Activated CD4-positive, alpha-beta T cell treated with anti-CD3 and anti-CD28 coated beads for 36 hours (primary cell): ENCODE data around the gene FHIT. TPM values are rescaled to one million over a fixed set of nuclear protein-coding genes. Genes with fewer than 3 reads are reported as not detected.

ENCODE experiments used
- ATAC-seq: fragments of 200-7000 bp; cut with Tn5 transposase; one replicate; pipeline ENCODE4 v1.10.0; 2021; ENCODE audit warnings: mild to moderate bottlenecking, moderate library complexity
- CTCF ChIA-PET: fragments of 350-600 bp; sonication (Branson Sonifier 250); formaldehyde crosslinking; loops from one replicate; lab custom pipeline; 2021; ENCODE audit warnings: antibody characterized with exemption; lab: Charles Lee
- POLR2A ChIA-PET: fragments of 350-600 bp; sonication (Branson Sonifier 250); formaldehyde crosslinking; loops from one replicate; lab custom pipeline; 2021; ENCODE audit warnings: antibody characterized with exemption, inconsistent platforms; lab: Charles Lee
- DNase-seq: peaks from one replicate; pipeline ENCODE4 v3.0.0-alpha.2; 2020
- H3K27ac Mint-ChIP-seq: one replicate; pipeline ENCODE4 v1.8.0; 2021; ENCODE audit warnings: mixed read lengths
- H3K27me3 Mint-ChIP-seq: one replicate; pipeline ENCODE4 v1.8.0; 2021; ENCODE audit warnings: mixed read lengths
- H3K36me3 Mint-ChIP-seq: one replicate; pipeline ENCODE4 v1.8.0; 2021; ENCODE audit warnings: low read depth, mixed read lengths
- H3K4me1 Mint-ChIP-seq: one replicate; pipeline ENCODE4 v1.8.0; 2021; ENCODE audit warnings: mixed read lengths
- H3K4me3 Mint-ChIP-seq: one replicate; pipeline ENCODE4 v1.8.0; 2021; ENCODE audit warnings: mild to moderate bottlenecking, moderate library complexity, mixed read lengths
- H3K9me3 Mint-ChIP-seq: one replicate; pipeline ENCODE4 v1.8.0; 2021; ENCODE audit warnings: low read depth, mixed read lengths
- intact Hi-C, 2 experiments: fragments of 100-400 bp; cut with DNase I in 1 of 2; cut with micrococcal nuclease in 1 of 2; formaldehyde crosslinking; loops; one replicate each; pipeline versions ENCODE4 v1.14.2 to v1.15.1; 2022 to 2024; cut with DNase I, micrococcal nuclease
- total RNA-seq, 2 experiments: library from RNA; stranded (reverse); gene quantifications; one replicate each; pipeline ENCODE4 v1.2.3, GENCODE V29; 2021

FHIT gene
- total RNA-seq, 2 experiments from 2014 or later: 10.2 to 13.1 TPM

DNA sequence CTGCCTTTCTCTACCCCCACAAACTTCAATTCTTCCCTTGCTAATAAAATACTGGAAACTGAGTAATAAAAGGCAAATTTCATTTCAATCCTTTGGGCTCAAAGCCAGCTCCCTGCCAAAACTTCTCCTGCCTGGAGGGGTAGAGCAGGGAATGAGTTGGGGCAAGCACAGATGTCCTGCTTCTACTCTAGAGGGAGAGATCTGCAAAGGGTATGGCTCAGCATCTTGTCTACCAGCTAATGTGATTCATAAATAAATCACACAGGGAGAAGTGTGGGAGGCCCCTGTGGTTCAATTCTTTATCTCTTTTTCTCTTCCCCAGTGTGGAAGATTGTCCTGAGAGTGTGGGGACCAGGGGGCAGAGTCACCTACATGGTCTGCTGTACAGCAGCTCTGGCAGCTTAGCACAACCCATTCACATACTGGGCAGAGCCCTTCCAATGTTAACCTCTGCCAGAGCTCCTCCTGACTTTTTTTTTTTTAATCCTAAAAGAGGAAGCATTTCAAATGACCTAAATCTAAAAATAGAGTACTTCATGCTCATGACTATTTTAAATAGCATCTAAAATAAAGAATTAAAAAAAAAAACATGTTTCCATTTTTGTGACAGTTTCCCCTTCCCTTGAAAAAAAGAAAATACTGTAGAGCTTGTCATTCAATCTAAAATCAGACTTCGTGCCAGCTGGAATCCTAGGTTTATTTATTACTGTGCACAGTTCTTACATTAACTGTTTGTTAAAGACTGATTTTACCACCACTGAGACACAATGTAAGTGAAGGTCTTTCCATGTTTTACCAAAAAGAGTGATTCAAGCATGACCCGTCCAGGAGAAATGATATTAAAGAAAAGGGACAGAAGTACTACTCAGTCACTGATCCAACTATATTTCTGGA is 1117.7 kb downstream of the FHIT start:
- H3K36me3 Mint-ChIP-seq: no peaks in the 10 kb centered on the region
- intact Hi-C loops: no loop called here
- H3K9me3 Mint-ChIP-seq: no peaks in the 10 kb centered on the region
- H3K4me3 Mint-ChIP-seq: no peak overlapping the region
- no peak for DNase-seq
- H3K27me3 Mint-ChIP-seq: no peaks in the 10 kb centered on the region
- ChIA-PET CTCF (interaction anchor here (0.6 to 0.8 kb wide), 4 partner anchors 24 to 1678 kb away, joined by 3 to 5 read pairs (median 3); no protein-coding TSS in a partner anchor), POLR2A (interaction anchor here (0.6 kb wide), 1 partner anchor 12 kb away, joined by 3 read pairs; no protein-coding TSS in a partner anchor)
- no peak for ATAC-seq
- no peak overlapping the region for H3K27ac Mint-ChIP-seq
- H3K4me1 Mint-ChIP-seq: peaks cover 11% of the 10 kb centered on the region

GRCh38 chr3:60131618-60132017 is 1119.6 kb downstream of the FHIT start:
- H3K4me1 Mint-ChIP-seq: peaks cover 11% of the 10 kb centered on the region
- ChIA-PET POLR2A (no interaction called here), CTCF (interaction anchor here (0.6 kb wide), 1 partner anchor 274 kb away, joined by 3 read pairs; no protein-coding TSS in a partner anchor)
- H3K9me3 Mint-ChIP-seq: peaks cover 3% of the 10 kb centered on the region
- ATAC-seq (peak; percentile 26), DNase-seq (no peak)
- H3K36me3 Mint-ChIP-seq: no peaks in the 10 kb centered on the region
- H3K4me3 Mint-ChIP-seq: no peak overlapping the region
- no peaks in the 10 kb centered on the region for H3K27me3 Mint-ChIP-seq
- intact Hi-C loops: no loop called here
- no peak overlapping the region for H3K27ac Mint-ChIP-seq

GRCh38 chr3:60126511-60127304 is 1124.5 kb downstream of the FHIT start:
- intact Hi-C loops: no loop called here
- Mint-ChIP-seq H3K9me3 (peaks cover 3% of the 10 kb centered on the region), H3K27ac (no peak overlapping the region), H3K36me3 (no peaks in the 10 kb centered on the region), H3K4me1 (peaks cover 7% of the 10 kb centered on the region), H3K27me3 (no peaks in the 10 kb centered on the region), H3K4me3 (no peak overlapping the region)
- ATAC-seq (no peak), DNase-seq (no peak)
- ChIA-PET CTCF (no interaction called here), POLR2A (no interaction called here)

DNA sequence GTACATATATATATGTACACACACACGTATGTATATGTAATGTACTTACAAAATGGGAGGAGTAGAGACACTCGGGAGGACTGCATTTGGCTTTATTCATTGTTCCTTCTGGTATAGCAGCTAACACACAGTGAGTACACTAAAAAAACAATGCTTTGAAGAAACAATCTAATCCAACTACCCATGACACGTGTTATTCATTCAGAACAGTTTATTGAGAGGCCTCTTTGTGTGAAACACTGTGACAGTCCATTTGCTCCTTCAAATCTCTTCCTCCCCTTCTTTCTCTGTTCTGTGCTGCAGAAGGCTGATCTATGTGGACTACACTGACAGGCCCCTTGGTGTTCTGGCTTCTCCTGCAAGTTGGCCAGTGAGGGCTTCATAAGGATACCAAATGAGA is 1125.6 kb downstream of the FHIT start:
- Mint-ChIP-seq H3K4me3 (no peak overlapping the region), H3K9me3 (peaks cover 3% of the 10 kb centered on the region), H3K36me3 (no peaks in the 10 kb centered on the region), H3K27ac (no peak overlapping the region), H3K27me3 (no peaks in the 10 kb centered on the region), H3K4me1 (peaks cover 4% of the 10 kb centered on the region)
- DNase-seq (no peak), ATAC-seq (no peak)
- ChIA-PET CTCF (no interaction called here), POLR2A (no interaction called here)
- intact Hi-C loops: no loop called here

DNA sequence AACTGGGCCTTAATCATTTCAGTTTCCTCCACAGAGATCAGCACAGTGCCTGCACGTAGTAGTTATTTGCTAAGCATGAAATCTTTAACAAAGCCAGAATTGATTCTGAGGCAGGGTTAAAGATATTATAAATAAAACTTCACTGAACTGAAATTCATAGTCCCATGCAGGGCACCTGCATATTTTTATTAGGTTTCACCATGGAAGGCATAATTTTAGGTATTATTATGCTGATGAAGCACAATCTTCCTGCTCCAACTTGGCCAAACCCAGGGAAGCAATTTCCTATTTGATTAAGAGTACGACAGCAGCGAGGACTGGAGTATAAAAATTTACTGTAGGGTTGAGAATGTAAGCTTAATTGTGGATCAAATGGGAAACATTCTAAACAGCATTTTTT is 1131.0 kb downstream of the FHIT start:
- no peaks in the 10 kb centered on the region for H3K27me3 Mint-ChIP-seq
- H3K9me3 Mint-ChIP-seq: no peaks in the 10 kb centered on the region
- H3K4me1 Mint-ChIP-seq: peaks cover 4% of the 10 kb centered on the region
- DNase-seq (no peak), ATAC-seq (no peak)
- CTCF ChIA-PET: no interaction called here
- H3K36me3 Mint-ChIP-seq: no peaks in the 10 kb centered on the region
- no peak overlapping the region for H3K27ac Mint-ChIP-seq
- intact Hi-C loops: no loop called here
- H3K4me3 Mint-ChIP-seq: no peak overlapping the region
- POLR2A ChIA-PET: no interaction called here

GRCh38 chr3:60114191-60114590 is 1137.1 kb downstream of the FHIT start:
- Mint-ChIP-seq H3K36me3 (peaks cover 2% of the 10 kb centered on the region), H3K27ac (no peak overlapping the region), H3K27me3 (no peaks in the 10 kb centered on the region), H3K4me3 (no peak overlapping the region), H3K4me1 (no peaks in the 10 kb centered on the region), H3K9me3 (no peaks in the 10 kb centered on the region)
- ATAC-seq: no peak
- intact Hi-C loops: no loop called here
- POLR2A ChIA-PET: no interaction called here
- CTCF ChIA-PET: interaction anchor here (0.6 kb wide), 1 partner anchor 61 kb away, joined by 3 read pairs; no protein-coding TSS in a partner anchor
- DNase-seq: no peak

DNA sequence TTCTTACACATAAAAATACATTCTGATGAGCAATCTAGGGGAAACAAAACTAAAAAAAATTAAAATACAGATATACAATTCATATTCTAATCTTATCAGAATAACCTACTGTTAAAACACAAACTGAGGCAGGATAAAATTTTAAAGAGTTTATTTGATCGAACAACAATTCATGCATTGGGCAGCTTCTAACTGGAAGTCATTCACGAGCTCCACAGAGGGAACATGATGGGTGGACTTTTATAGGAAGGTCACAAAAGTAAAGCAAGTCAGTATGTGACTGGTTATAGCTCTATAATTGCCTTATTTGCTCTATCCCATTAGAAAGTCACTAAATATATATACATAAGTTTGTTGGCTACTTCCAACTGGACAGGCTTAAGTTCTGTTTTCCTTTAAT is 1144.0 kb downstream of the FHIT start:
- CTCF ChIA-PET: no interaction called here
- Mint-ChIP-seq H3K27me3 (no peaks in the 10 kb centered on the region), H3K27ac (no peak overlapping the region), H3K4me1 (peaks cover 27% of the 10 kb centered on the region), H3K4me3 (no peak overlapping the region), H3K36me3 (no peaks in the 10 kb centered on the region), H3K9me3 (no peaks in the 10 kb centered on the region)
- intact Hi-C loops: no loop called here
- no peak for ATAC-seq
- no peak for DNase-seq
- POLR2A ChIA-PET: no interaction called here

GRCh38 chr3:60102154-60102553 is 1149.1 kb downstream of the FHIT start:
- ATAC-seq (no peak), DNase-seq (no peak)
- CTCF ChIA-PET: no interaction called here
- H3K36me3 Mint-ChIP-seq: no peaks in the 10 kb centered on the region
- intact Hi-C loops: no loop called here
- H3K27me3 Mint-ChIP-seq: no peaks in the 10 kb centered on the region
- H3K9me3 Mint-ChIP-seq: no peaks in the 10 kb centered on the region
- peaks cover 29% of the 10 kb centered on the region for H3K4me1 Mint-ChIP-seq
- H3K4me3 Mint-ChIP-seq: no peak overlapping the region
- H3K27ac Mint-ChIP-seq: no peak overlapping the region
- POLR2A ChIA-PET: no interaction called here

DNA sequence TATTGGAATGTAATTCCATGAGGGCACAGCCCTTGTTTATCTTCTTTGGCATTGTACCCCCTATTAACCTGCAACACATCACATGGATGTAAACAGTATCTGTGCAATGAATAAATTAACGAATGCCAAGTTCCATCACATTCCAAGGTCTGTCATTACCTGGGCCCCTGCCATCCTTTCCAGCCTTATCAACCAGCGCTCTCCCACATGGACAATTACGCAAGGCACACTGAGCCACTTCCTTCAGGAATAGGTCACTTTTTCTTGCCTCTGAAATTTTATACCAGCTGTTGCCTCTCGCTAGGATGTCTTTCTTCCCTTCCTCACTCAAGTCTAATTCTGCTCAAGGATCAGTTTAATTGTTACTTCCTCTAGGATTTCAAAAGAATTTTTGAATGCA is 1149.6 kb downstream of the FHIT start:
- ATAC-seq: no peak
- ChIA-PET POLR2A (no interaction called here), CTCF (no interaction called here)
- DNase-seq: no peak
- H3K9me3 Mint-ChIP-seq: no peaks in the 10 kb centered on the region
- intact Hi-C loops: no loop called here
- H3K27ac Mint-ChIP-seq: no peak overlapping the region
- no peak overlapping the region for H3K4me3 Mint-ChIP-seq
- H3K27me3 Mint-ChIP-seq: no peaks in the 10 kb centered on the region
- H3K36me3 Mint-ChIP-seq: no peaks in the 10 kb centered on the region
- H3K4me1 Mint-ChIP-seq: peaks cover 29% of the 10 kb centered on the region

DNA sequence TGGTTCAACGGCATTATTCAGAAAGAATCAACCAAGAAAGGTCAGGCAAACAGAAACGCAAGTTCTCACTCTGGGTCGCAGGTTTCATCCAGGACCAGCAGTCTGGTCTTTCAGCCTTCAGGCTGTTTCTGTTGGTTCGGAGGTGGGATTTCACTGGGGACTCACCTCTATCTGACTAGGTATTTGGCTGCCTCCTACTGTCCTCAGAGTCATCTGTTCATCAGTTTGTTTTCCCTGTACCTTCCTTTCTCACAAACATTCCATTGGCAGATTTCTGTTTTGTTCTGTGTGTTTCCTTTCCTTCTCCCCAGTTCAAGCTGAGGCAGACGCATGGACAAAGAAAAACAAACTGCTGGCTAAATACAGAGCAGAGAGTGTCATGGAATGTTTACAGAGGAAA is 1154.8 kb downstream of the FHIT start:
- Mint-ChIP-seq H3K9me3 (no peaks in the 10 kb centered on the region), H3K4me3 (no peak overlapping the region)
- CTCF ChIA-PET: no interaction called here

DNA sequence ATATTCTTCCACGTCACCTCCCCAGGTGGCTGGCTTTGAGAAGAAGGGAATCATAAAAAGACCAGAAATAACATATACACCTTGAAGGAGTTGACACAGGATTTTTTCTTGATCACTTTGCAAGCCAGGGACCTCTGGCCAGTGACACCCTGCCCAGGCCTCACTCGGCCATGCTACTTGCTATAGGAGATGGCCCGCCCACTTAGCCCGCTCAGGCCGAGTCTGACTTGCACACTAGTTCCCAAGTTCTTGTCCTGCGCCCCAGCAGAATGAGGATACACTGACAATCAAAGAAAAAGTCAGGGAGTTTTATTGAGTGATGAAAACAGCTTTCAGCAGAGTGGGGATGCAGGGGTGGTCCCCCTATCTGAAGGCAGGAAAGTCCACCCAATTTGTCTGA is 1155.3 kb downstream of the FHIT start:
- Mint-ChIP-seq H3K27me3 (no peaks in the 10 kb centered on the region), H3K36me3 (no peaks in the 10 kb centered on the region), H3K27ac (no peak overlapping the region), H3K9me3 (no peaks in the 10 kb centered on the region), H3K4me3 (no peak overlapping the region), H3K4me1 (peaks cover 21% of the 10 kb centered on the region)
- ChIA-PET CTCF (interaction anchor here (1.4 kb wide), 2 partner anchors 16 to 20 kb away, joined by 3 to 4 read pairs; no protein-coding TSS in a partner anchor), POLR2A (interaction anchor here (0.6 kb wide), 1 partner anchor 48 kb away, joined by 4 read pairs; no protein-coding TSS in a partner anchor)
- intact Hi-C loops: no loop called here
- DNase-seq (no peak), ATAC-seq (no peak)

More for the DNA sequence above, 1154.8 kb downstream of the FHIT start:
- peak overlapping the region; percentile 21 for H3K27ac Mint-ChIP-seq
- ATAC-seq: no peak
- POLR2A ChIA-PET: no interaction called here
- no peaks in the 10 kb centered on the region for H3K27me3 Mint-ChIP-seq
- no peaks in the 10 kb centered on the region for H3K36me3 Mint-ChIP-seq
- DNase-seq: no peak
- peaks cover 17% of the 10 kb centered on the region for H3K4me1 Mint-ChIP-seq
- intact Hi-C loops: no loop called here
